MCF 10A (cell line): ENCODE results near the gene MAGI1. TPM values are rescaled to one million over a fixed set of nuclear protein-coding genes. Genes with fewer than 3 reads are reported as not detected.

Source experiments
- BruUV-seq: library from RNA; stranded (reverse); fragments of 400-500 nt; replicated peaks from 2 replicates; lab custom pipeline; 2021; lab: Mats Ljungman, UMichigan
- CTCF ChIA-PET: fragments of 300-600 bp; sonication (Branson Sonifier 250); formaldehyde crosslinking; extraction: SDS; loops from one replicate; lab custom pipeline; 2021; ENCODE audit warnings: antibody characterized with exemption, inconsistent platforms; lab: Yijun Ruan, JAX
- POLR2A ChIA-PET: fragments of 300-600, 350-650 bp; sonication (Branson Sonifier 250); formaldehyde crosslinking; extraction: SDS; loops from one replicate; lab custom pipeline; 2020; ENCODE audit warnings: antibody characterized with exemption, inconsistent platforms; lab: Yijun Ruan, JAX
- DNase-seq: peaks from one replicate; pipeline ENCODE4 v3.0.0-alpha.2; 2018; ENCODE audit not compliant: unreplicated experiment
- H3K27ac Mint-ChIP-seq: one replicate; pipeline ENCODE4 v1.8.0; 2022; ENCODE audit warnings: mild to moderate bottlenecking, low read depth, mixed read lengths; ENCODE audit not compliant: unreplicated experiment
- H3K27me3 Mint-ChIP-seq: one replicate; pipeline ENCODE4 v1.8.0; 2022; ENCODE audit warnings: mixed read lengths; ENCODE audit not compliant: insufficient read depth, unreplicated experiment
- H3K36me3 Mint-ChIP-seq: one replicate; pipeline ENCODE4 v1.8.0; 2022; ENCODE audit warnings: mild to moderate bottlenecking, moderate library complexity, mixed read lengths; ENCODE audit not compliant: insufficient read depth, unreplicated experiment
- H3K4me1 Mint-ChIP-seq: one replicate; pipeline ENCODE4 v1.8.0; 2022; ENCODE audit warnings: mixed read lengths; ENCODE audit not compliant: insufficient read depth, unreplicated experiment
- H3K4me3 Mint-ChIP-seq: one replicate; pipeline ENCODE4 v1.8.0; 2022; ENCODE audit warnings: mild to moderate bottlenecking, moderate library complexity, mixed read lengths; ENCODE audit not compliant: unreplicated experiment
- H3K9me3 Mint-ChIP-seq: one replicate; pipeline ENCODE4 v1.8.0; 2022; ENCODE audit warnings: mixed read lengths; ENCODE audit not compliant: unreplicated experiment
- CTCF ChIP-seq: fragments of 200-600 bp; IDR thresholded peaks from one replicate; pipeline ENCODE4 v1.8.0; 2022; ENCODE audit warnings: antibody characterized with exemption, mild to moderate bottlenecking; ENCODE audit not compliant: unreplicated experiment
- intact Hi-C: fragments of 100-400 bp; cut with micrococcal nuclease; formaldehyde crosslinking; loops from 2 replicates; pipeline ENCODE4 v1.14.1; 2022
- total RNA-seq: library from RNA; stranded (reverse); gene quantifications from 2 replicates; pipeline ENCODE4 v1.2.3, GENCODE V29; 2022

Gene MAGI1
- total RNA-seq, 1 experiment from 2014 or later: 6.2 TPM

- no TSS peak for BruUV-seq
- Mint-ChIP-seq H3K27me3 (no peaks in the 10 kb centered on the region), H3K27ac (no peak overlapping the region), H3K36me3 (no peaks in the 10 kb centered on the region), H3K9me3 (no peaks in the 10 kb centered on the region), H3K4me3 (no peak overlapping the region), H3K4me1 (no peaks in the 10 kb centered on the region)
- TF ChIP-seq CTCF: no peak
- ChIA-PET POLR2A (no interaction called here), CTCF (interaction anchor here (1.0 kb wide), 1 partner anchor 47 kb away, joined by 3 read pairs; no protein-coding TSS in a partner anchor)
- DNase-seq: no peak
- intact Hi-C loops: no loop called here
Measured at GRCh38 chr3:65507437-65507836, 531.3 kb downstream of the MAGI1 start.

- ChIA-PET CTCF (interaction anchor here (1.0 kb wide), 1 partner anchor 37 kb away, joined by 3 read pairs; no protein-coding TSS in a partner anchor), POLR2A (no interaction called here)
- no peak for TF ChIP-seq CTCF
- H3K4me1 Mint-ChIP-seq: no peaks in the 10 kb centered on the region
- no TSS peak for BruUV-seq
- no peak overlapping the region for H3K27ac Mint-ChIP-seq
- no peaks in the 10 kb centered on the region for H3K27me3 Mint-ChIP-seq
- no peaks in the 10 kb centered on the region for H3K9me3 Mint-ChIP-seq
- no peaks in the 10 kb centered on the region for H3K36me3 Mint-ChIP-seq
- no peak overlapping the region for H3K4me3 Mint-ChIP-seq
- intact Hi-C loops: no loop called here
- no peak for DNase-seq
Measured at GRCh38 chr3:65503776-65504175, 534.9 kb downstream of the MAGI1 start.

GRCh38 chr3:65502526-65502925 is 536.2 kb downstream of the MAGI1 start:
- no peak for DNase-seq

More at GRCh38 chr3:65502526-65502925, 536.2 kb downstream of the MAGI1 start:
- Mint-ChIP-seq H3K27ac (no peak overlapping the region), H3K9me3 (no peaks in the 10 kb centered on the region), H3K4me3 (no peak overlapping the region), H3K4me1 (no peaks in the 10 kb centered on the region), H3K27me3 (no peaks in the 10 kb centered on the region), H3K36me3 (no peaks in the 10 kb centered on the region)
- TF ChIP-seq CTCF: no peak
- ChIA-PET POLR2A (no interaction called here), CTCF (no interaction called here)
- intact Hi-C loops: no loop called here
- BruUV-seq: no TSS peak
